Activated CD8-positive, alpha-beta memory T cell treated with anti-CD3 and anti-CD28 coated beads for 48 hours (primary cell): ENCODE data around the gene RBM33.
"Not testable (repeated sequence)": the region's sequence is repeated elsewhere in the genome, so short reads cannot be mapped to it uniquely, and the experiment has no call there.

Source experiments
- DNase-seq, 3 experiments: peaks; one replicate each; pipeline ENCODE4 v3.0.0-alpha.2; 2020; ENCODE audit warnings: low read depth in 2 of 3, low spot score in 2 of 3

The RBM33 gene, protein sequence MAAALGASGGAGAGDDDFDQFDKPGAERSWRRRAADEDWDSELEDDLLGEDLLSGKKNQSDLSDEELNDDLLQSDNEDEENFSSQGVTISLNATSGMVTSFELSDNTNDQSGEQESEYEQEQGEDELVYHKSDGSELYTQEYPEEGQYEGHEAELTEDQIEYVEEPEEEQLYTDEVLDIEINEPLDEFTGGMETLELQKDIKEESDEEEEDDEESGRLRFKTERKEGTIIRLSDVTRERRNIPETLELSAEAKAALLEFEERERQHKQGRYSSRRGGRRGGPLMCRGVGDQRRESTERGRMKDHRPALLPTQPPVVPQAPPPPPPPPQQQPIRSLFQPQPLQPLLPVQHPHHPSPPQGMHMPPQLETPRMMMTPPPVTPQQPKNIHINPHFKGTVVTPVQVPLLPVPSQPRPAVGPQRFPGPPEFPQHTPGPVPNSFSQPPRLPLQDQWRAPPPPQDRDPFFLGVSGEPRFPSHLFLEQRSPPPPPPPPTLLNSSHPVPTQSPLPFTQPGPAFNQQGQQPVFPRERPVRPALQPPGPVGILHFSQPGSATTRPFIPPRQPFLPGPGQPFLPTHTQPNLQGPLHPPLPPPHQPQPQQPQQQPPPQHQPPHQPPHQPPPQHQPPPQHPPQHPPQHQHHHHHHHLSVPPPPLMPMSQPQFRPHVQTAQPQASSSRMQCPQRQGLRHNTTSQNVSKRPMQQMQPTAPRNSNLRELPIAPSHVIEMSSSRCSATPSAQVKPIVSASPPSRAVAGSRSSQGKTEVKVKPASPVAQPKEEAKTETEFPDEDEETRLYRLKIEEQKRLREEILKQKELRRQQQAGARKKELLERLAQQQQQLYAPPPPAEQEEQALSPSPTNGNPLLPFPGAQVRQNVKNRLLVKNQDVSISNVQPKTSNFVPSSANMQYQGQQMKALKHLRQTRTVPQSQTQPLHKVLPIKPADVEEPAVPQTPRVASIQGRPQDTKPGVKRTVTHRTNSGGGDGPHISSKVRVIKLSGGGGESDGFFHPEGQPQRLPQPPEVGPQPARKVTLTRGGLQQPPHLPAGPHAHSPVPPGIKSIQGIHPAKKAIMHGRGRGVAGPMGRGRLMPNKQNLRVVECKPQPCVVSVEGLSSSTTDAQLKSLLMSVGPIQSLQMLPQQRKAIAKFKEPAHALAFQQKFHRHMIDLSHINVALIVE

DNA sequence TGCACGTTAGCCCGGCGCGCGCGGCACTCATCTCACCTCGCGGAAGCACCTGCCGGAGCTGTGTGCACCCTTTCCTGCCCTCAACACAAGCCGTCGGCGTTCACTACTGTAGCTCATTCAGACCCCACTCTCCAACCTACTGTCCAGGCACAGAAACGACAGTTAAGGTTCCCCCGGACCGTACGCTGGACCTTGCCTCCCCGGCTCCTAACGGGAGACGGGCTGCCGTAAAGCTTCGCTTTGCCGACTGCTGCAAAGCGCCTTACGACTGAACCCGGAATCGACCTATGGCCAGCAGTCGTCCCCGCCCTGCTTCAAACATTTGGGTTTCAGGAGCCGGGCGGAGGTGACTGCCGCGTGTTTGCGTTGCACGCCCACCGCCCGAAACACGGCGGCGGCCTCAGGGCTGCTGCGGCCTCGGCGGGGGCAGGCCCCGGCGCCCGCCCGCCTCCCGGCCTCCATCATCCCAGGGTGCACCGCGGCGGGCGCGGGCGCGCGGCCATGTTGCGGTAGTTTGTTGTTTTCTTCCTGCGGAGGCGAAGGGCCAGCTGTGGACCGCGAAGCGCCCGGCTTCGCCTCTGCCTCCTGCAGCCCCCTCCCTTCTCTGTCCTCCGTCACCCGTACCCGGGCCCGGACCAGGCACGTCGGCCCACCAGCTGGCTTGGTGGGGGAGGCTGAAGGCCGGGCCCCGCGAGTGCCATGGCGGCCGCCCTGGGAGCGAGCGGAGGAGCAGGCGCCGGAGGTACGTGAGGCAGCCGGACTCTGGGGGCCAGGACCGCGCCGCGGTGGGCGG lies at the start of gene RBM33:
TSS of gene RBM33 (plus strand) at position 484 of the 793 bp plus-strand sequence. CDS start at position 700, 216 bp downstream.
- DNase-seq: peak; percentile 57 to 78 (median 64)

DNA sequence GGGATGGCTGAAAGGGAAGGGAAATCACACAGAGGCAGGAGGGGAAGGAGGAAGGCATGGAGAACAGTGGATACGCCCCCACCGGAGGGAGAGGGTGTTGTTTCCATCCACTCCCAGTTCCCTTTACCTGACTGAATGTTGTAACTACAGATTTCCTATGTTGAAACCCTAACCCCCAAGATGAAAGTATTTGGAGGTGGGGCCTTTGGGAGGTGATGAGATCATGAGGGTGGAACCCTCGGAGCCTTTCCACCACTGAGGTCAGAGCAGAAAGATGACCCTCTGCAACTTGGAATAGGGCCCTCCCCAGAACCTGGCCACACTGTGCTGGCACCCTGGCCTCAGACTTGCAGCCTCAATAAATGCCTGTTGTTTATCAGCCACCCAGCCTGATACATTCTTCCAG lies 49.5 kb upstream of the RBM33 start:
- DNase-seq: no peak

DNA sequence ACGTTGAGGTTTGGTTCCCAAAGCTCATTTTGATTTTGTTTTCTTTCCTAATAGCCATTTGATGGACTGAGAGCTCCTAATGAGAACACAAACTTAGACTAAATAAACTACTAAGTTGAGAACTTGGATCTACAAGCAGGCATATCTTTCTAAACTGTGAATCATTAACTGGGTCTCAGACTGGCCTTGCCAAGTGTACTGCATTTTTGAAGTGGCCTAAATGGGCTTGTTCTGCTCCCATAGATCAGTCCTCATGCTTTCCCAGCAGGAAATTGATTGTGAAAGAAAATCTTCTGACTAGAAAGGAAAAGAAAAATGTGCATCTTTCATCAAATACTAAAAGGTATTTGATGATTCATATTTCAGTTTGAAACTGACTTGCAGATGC lies 46.7 kb upstream of the RBM33 start:
- no peak for DNase-seq

DNA sequence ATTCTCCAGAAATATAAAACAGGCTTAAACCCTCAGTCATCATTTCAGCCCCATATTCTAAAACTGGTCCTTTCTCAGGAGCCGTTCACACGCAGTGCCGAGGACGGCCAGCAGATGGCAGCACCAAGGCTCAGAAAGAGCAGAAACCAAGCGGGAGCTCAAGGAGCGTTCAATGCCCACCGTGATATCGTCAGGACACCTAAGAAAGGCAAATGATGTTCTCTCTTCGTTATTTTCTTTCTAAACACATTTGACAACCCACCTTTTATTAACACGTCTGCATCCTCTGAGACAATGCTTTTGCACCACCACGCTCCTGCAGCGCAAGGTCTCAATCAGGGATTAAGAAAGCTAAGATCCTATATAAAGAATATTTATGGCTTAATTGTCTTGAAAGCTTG lies 45.7 kb upstream of the RBM33 start:
- peak; percentile 48 to 94 (median 92) for DNase-seq

DNA sequence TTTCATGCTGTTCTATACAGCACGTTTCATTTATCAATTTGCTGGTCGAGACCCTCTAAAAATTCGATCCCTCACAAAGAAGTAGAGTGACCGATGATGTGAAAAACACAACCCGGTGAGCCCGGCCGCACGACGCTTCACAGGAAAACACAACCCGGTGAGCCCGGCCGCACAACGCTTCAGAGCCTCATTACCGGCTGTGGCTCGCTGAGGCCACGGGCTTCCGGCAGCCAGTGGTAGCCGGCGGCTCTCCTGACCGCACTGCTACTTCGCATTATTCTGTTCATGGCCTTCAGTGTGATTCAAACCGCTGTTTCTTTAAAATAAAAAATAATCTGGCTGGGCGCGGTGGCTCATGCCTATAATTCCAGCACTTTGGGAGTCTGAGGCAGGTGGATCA lies 42.3 kb upstream of the RBM33 start:
- DNase-seq: no peak

DNA sequence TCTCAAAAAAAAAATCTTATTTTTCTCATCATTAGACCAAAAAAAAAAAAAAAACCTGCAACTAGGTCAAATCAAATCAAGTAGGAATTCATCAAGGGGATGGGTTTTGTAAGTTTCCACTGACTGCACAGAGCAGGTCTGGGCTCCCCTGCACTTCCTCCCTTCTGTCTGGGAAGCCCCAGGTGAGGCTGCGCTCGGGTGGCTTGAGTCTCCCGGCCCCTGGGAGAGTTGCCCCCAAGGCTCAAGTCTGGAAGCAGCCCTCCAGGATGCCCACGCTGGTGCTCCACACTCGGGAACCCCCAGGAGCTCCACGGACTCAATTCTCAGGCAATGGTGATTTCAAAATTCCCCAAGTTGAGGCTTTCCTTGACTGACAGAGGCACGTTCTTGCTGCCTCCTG lies 41.7 kb upstream of the RBM33 start:
- DNase-seq: no peak

DNA sequence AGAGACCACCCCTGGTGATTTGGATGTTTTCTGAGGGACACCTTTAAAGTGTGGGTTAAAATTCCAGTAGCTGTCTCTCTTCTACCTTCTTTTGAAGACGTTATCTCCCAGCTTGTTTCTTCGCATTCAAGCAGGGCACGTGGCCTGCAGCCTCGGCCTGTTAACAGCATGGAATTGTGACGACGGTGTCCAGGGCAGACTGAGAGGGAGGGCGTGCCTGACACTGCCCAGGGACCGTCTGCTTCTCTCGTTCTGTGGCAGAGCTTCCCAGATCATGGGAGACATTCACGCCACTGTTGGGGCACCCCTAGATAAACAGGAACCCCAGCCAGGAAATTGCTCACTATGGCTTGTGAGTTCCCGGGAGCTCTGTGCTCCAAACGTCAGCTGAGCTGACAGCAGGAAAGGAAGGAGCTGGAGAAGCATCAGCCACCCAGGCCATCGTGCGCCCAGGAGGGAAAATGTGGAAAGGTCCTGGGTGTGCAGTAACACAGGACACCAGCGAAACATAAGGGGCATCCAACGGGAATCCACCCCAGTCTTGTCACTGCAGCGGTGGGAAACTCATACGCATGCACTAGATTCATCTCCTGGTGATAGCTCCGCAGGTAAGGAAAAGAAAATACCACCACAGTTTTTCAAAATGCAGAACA lies 41.1 kb upstream of the RBM33 start:
- DNase-seq: no peak

DNA sequence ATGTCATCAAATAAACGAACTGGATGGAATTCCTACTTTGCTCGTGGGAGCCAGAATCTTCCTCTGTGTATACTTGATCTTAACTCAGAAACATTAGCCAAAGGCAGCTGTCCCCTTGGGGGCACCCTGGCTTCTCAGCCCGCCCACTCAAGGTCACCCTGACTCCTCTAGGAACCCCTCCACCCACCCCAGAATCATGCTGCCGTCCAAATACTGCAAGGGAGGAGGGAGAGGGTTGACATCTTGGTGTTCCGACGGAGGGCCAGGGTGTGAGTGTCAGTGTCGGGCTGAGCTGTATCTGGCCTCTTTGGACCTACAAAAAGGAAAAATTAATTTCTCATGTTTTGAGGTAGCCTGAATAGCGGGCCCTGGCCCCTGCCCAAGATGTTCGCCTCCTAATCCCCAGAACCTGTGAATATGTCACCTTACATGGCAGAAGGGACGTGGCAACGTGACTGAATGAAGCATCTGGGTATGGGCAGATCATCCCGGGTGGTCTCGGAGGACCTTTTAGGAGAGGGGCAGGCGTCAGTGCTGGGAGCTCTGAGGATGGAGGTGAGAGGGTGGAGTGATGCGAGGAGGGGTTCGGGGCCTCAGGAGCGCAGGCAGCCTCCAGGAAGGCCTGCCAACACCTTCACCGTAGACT lies 40.5 kb upstream of the RBM33 start:
- no peak for DNase-seq

DNA sequence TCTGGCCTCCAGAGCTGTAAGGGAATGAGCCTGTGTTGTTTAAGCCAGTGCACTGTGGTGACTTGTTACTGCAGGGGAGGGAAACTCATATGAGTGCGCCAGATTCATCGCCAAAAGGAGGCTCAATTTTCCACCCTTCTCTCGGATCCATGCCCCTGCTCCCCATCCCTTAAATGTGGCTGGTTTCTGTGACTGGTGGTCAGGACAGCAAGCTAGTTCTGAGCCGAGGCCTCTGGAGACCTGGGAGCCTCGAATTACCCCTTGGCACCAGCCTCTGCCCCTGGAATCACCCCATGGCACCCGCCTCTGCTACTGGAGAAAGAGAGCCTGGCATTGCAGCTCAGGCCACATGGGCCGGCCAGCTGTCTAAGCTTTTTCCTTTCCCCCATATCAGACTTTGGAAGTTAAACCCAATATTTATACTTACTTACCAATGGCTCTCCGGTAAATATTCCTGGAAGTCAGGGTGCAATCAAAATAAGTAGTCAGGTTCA lies 39.9 kb upstream of the RBM33 start:
- no peak for DNase-seq

DNA sequence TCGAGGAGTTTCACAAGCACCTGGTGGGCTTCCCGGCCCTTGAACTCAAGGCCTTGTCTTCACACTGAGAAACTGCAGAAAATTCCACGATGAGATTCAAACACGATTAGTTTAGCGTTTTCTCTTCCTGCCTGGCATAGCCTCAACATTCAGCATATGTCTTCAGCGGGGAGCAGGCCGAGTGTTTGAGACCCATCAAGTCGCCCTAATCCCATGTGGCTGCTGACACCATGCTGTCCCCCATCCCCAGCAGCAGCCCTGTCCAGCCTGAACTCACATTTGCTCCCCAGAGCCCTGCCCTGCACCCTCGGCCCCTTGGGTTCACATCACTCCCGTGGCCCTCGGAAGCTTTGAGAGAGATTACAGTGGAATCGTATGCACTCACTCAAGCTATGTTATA lies 35.3 kb upstream of the RBM33 start:
- DNase-seq: no peak

DNA sequence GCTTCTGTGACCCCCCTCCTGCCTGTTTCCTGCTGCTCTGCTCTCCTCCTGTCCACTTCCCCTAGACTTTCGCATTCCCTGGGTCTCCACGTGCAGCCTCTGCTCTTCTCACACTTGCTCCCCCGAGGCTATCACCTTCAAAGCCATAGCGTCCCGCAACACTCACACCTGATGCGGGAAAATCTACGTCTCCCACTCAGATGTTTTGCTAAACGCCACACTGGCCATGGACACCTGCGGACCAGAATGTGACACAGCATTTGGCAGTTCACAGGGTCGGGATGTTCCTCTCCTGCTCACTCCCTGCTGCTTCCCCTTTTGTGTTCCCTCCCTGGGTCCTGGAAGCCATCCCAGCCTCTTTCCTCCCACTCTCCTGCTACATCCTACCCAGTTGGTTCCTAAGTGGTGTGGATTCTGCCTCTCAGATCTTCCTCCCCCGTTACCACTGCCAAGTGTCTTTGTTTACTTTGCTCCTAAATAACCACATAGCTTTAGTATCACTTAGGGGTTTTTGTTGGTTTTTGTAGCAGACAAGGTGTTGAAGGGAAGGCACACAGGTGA lies 33.7 kb upstream of the RBM33 start:
- DNase-seq: no peak

DNA sequence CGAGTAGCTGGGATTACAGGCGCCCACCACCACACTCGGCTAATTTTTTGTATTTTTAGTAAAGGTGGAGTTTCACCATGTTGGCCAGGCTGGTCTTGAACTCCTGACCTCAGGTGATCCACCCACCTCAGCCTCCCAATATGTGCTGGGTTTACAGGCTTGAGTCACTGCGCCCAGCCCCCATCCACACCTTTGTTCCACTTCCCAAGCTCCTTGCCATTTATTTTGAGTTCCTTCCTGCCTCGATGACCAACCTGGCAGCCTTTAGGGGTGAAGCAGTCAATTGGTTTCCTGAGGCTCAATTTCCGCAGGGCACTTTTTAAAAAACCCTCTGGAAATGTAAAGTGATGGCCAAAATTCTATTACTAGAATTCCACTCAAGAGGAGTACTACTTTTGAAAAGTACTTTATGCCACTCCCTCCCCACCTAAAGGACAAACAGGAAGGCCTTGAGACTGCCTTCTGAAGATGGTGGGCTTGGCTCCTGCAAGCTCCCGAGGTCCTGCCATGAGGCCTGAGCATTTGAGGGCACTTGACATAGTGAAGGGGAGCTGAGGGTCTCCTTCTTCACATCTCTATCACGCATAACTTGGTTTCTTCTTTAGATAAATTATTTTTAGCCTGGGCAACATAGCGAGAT lies 32.5 kb upstream of the RBM33 start:
- DNase-seq: no peak

DNA sequence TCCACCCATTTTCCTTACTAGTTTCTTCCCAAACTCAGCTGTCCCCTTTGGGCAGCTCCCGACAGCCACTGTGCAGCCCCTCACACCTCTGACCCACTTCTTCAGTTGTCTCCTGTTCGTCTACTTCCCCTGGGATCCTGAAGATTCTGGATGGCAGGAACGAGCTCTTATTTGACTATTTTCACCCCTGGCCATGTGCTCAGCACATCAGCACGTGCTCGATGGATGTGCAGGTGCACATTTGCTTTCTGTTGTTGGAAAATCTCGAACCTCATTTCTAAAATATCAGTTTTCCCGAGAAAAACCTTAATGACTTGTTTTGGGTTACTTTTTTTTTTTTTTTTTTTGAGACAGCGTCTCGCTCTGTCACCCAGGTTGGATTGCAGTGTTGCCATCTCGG lies 31.8 kb upstream of the RBM33 start:
- DNase-seq: no peak

DNA sequence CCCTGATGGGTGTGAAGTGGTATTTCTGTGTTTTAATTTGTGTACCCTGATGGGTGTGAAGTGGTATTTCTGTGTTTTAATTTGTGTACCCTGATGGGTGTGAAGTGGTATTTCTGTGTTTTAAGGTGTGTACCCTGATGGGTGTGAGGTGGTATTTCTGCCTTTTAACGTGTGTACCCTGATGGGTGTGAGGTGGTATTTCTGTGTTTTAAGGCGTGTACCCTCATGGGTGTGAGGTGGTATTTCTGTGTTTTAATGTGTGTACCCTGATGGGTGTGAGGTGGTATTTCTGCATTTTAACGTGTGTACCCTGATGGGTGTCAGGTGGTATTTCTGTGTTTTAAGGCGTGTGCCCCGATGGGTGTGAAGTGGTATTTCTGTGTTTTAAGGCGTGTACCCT lies 29.4 kb upstream of the RBM33 start:
- not testable (repeated sequence) for DNase-seq

DNA sequence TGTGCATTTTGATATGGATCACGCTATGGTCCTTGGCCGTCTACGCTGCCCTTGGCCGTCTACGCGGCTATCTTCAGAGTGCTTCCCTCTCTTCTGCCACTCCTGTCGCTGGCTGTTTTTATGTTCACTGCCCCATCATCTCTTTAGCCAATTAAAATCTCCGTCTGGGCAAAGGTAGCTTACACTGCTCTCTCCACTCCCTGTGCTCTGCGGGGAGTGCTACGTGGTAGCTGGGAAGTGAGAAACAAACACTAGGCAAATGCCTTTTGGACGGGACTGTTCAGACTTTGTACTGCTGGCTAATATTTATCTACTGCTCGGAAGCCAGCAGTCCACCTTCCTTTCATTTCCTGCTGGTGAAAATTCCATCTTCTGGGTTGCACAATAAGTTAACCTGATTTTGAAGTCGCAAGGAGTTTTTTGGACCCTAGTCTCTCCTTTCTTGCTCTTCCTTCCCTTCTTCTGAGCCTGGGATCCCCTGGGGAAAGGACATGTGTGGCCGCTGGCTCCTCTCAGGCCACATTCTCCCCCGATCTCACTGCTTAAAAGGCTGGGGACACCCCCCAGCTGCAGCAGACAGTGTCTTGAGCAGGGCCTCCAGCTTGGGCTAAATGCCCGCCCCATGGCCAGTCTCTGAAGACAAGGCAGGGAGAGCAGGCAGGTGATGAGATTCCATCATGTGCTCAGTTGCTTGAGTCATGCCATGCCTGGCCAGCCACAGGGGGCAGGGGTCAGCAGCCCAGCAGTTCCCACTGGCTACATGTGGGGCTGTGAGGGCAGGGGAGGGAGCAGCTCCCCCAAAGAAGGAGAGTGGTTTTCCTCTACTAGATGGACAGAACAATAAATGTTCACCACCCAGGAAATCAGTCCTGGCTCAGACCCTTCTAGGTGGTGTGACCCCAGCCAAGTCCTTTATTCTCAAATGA lies 25.5 kb upstream of the RBM33 start:
- no peak for DNase-seq

DNA sequence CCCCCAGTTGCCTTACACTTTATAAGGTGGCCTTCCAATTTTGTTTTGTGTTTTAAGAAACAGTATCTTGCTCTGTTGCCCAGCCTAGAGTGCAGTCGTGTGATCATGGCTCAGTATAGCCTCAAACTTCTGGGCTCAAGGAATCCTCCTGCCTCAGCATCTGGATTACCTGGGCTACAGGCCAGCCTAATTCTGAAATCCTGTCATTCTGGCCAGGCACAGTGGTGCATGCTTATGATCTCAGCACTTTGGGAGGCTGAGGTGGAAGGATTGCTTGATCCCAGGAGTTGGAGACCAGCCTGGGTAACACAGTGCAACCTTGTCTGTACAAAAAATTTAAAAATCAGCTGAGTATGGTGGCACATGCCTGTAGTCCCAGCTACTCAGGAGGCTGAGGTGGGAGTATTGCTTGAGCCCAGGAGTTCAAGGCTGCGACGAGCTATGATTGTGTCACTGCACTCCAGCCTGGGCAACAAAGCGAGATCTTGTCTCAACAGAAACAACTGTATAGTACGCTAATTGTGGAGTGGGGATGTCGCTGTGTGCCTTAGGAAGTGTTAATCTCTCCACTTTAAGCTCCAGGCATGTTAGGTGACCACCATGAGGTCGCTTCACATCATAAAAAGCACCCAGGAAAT lies 24.7 kb upstream of the RBM33 start:
- DNase-seq: no peak

DNA sequence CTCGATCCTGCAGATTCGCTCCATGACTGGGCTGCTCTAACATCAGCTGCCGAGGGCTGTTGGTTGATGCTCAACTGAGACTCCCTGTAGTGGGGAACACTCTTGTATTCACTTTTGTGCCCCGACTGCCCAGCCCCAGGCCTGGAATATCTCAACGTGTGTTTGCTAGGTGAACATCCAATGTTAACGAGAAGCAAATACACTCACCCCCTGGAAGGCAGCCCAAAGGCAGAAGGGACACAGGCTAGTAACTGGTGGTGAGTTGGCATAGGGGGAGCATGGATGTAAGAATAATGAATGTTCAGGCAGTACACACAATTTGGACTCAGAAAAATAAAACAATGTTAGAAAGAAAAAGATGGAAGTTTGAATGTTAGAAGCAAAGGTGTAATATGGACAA lies 24.0 kb upstream of the RBM33 start:
- no peak for DNase-seq
